HK-2 (cell line): ENCODE results near the gene AGBL2.
A peak's percentile ranks its signal among the peaks of the same experiment; 100 is the strongest.
"Not testable (repeated sequence)": the region's sequence is repeated elsewhere in the genome, so short reads cannot be mapped to it uniquely, and the experiment has no call there.

Experiments
- DNase-seq: peaks from one replicate; pipeline ENCODE4 v3.0.0-alpha.2; 2018; ENCODE audit not compliant: unreplicated experiment

Gene AGBL2

DNA sequence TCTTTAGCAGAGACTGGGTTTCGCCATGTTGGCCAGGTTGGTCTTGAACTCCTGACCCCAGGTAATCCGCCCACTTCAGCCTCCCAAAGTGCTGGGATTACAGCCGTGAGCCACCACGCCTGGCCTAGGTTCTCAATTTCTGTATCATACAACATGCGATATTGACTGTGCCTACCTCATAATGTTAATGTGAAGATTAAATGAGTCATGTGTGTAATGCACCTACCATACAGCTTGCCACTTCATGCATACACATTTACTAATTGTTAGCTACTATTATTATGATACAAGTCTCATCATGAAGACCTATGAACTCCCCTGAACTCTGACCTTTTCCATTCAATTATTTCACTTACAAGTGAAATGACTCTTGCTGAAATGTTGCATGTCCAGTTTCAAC is 25.7 kb downstream of the AGBL2 start:
- no peak for DNase-seq

DNA sequence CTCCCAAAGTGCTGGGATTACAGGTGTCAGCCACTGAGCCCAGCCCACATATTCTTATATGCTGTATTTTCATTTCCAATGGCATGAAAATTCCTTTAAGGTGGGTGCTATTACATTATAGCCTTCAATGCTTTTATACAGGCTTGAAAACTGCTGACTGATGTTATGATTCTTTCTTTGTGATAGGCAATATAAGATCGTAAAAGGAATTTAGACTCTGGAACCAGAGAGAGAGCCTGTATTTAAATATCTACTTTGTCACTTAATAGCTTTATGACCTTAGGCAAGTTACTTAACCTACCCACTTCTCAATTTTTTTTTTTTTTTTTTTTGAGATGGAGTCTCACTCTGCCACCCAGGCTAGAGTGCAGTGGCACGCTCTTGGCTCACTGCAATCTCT is 26.2 kb downstream of the AGBL2 start:
- DNase-seq, result no peak

DNA sequence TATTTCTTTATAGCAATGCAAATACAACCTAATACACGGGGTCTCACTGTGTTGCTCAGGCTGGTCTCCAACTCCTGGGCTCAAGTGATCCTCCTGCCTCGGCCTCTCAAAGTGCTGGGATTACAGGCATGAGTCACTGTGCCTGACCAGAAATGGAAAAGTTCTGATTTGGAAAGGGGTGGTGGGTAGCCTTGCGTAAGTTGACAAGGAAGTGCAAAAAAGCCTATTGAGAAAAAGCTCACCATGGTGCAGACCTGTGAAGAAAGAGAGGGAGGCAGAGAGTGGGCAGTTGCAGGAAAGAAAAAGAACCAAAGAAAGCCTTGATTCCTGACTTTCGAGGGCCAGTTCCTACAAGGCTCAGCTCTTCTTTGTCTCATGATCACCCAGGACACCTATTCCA is 27.1 kb downstream of the AGBL2 start:
- DNase-seq, result no peak

DNA sequence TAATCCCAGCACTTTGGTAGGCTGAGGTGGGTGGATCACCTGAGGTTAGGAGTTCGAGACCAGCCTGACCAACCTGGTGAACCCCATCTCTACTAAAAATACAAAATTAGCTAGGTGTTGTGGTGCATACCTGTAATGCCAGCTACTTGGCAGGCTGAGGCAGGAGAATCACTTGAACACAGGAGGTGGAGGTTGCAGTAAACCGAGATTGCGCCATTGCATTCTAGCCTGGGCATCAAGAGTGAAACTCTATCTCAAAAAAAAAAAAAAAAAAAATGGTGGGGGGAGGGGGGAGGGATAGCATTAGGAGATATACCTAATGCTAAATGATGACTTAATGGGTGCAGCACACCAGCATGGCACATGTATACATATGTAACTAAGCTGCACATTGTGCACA is 28.5 kb downstream of the AGBL2 start:
- not testable (repeated sequence) for DNase-seq

DNA sequence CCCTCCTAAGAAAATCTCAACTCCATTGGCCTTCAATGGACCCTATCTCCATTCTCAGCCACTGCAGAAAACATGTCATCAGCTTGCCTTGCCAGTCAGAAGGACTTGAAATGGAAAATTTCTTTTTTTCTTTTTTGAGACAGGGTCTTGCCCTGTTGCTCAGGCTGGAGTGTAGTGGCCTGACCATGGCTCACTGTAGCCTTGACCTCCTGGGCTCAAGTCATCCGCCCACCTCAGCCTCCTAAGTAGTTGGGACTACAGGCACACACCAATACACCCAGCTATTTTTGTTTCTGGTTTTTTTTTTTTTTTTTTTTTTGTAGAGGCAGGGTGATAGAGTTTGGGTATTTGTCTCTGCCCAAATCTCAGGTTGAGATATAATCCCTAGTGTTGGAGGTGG is 29.0 kb downstream of the AGBL2 start:
- no peak for DNase-seq

DNA sequence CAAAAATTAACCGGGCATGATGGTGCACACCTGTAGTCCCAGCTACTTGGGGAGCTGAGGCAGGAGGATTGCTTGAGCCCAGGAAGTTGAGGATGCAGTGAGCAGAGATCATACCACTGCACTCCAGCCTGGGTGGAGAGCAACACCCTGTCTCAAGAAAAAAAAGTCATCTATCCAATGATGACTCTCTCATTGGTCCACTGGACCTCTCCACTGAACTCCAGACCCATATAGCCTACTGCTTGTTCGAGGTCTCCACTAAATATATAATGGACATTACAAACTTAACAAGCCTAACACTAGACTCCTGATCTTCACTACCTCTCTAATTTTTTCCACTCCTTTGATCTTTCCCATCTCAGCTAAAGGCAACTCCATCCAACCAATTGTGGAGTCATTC is 39.3 kb downstream of the AGBL2 start:
- DNase-seq, result no peak

DNA sequence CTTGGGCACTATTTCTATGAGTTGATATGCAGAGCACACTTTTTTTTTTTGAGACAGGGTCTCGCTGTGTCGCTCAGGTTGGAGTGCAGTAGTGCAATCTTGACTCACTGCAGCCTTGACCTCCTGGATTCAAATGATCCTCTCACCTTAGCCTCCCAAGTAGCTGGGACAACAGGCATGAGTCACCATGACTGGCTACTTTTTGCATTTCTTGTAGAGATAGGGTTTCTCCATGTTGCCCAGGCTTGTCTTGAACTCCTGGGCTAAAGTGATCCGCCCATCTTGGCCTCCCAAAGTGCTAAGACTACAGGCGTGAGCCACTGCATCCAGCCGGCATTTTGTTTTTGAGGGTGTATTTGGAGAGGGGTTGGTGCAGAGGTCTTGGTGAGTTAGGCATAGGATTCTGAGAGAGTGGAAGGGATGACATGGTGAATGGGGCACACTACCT is 42.9 kb downstream of the AGBL2 start:
- DNase-seq, result no peak

DNA sequence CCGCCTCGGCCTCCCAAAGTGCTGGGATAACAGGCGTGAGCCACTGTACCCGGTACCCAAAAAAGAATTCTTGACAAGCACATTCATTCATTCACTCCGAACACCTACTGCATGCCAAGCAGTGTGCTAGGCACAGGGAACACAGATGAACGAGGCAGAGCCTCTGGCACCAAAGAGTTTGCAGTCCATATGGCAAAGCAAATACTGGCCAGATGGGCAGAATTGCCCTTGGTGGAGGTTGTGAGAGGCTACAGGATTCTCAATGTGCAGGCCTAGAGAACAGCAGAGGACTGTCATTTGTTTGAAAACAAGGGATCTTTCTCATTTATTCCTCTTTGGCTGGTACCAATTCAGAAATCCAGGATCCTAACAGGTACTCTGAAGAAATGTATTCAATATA is 45.3 kb downstream of the AGBL2 start:
- no peak for DNase-seq

DNA sequence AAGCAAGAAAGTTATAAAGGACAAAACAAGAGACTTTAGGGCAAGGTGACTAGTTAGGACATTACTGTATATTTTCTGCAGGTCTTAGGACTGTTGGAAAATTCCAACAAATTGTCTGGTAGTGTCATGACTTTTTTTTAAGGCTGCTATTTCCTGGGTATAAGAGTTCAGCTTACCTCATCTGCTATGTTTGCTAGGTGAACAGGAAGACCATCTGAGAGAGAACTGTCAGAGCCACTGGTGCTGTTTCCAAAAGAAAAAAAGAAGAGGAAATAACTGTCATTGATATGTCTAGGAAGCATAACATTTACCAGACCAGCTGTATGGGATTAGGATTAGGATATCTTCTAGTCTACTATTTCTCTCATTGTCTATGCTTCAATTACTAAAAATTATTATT is 46.5 kb downstream of the AGBL2 start:
- no peak for DNase-seq

DNA sequence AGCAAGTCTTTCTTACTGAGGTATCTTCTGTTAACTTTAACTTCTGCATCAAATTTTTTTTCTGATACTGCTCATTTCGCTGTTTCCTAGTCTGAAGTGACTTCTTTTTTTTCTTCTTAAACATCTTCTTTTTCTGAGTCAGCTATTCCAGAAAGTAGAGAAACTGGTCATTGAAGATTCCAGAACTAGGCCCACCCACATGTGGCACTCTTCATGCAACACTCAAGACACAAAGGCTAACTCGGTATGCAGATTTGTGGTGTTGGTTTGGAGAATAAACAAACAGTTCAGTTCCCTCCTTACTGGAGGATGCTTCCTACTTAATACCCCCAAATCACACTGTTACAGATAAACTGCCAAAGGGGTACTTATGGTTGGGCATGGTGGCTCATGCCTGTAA is 47.6 kb downstream of the AGBL2 start:
- no peak for DNase-seq

DNA sequence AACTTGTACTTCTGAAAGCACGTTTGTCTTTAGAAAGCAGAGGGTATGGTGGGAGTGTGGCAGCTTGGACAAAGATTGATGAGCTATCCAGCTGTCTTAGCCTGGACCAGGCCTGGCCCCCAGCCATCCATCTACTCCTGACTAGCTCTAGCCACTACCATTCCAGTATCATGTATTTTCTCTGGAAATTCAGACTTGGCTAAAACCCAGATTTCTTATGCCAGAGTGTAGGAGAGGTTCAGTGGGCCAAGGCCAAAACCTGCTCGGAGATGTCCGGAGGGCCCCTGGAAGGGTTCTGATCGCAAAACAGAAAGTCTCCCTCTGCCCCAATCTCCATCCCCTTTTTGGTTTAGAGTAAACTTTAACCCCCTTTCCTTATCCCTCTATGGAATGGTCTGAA is 48.0 kb downstream of the AGBL2 start:
- no peak for DNase-seq

DNA sequence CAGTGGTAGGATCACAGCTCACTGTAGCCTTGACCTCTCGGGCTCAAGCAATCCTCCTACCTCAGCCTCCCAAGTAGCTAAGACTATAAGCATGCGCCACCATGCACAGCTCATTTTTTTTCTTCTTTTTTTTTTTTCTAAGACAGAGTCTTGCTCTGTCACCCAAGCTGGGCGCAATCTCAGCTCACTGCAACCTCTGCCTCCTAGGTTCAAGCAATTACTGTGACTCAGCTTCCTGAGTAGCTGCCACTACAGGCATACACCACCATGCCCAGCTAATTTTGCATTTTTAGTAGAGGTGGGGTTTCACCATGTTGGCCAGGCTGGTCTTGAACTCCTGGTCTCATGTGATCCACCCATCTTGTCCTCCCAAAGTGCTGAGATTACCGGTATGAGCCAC is 50.2 kb downstream of the AGBL2 start:
- not testable (repeated sequence) for DNase-seq

DNA sequence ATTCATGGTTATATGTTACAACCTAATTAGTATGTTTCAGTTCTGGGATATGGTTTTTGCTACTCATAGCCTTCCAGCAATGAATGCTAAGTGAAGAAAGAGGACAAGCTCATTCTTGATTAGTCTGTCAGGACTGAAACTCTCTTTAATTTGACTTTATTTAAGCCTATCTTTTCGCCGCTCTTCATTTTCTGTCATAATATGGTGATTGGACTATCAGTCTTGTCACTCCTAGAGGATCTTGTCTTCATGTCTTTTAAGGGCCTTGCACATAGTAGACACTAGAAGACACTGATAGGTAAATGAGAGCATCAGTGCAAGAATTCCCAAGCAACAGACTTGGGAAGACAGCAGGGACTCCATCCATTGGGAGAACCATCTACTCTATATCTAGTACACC is 53.9 kb downstream of the AGBL2 start:
- DNase-seq, result no peak

DNA sequence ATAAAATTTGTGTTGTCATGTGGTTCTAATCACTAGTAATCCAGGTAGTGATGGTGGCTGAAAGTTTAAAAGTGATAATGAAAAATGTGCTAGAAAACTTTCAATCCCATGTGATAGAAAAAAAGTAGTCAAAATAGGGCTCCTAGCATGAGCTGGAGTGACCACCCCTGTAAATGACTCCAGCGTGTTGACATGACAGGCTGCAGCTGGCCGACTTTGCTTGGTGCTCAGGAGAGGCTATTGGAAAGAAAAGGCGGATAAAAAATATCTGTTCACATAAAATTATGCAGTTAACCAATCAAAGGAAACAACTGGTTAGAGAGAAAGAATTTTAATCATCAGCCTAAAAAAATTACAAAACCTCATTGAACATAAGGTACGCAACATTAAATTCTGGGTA is 55.9 kb downstream of the AGBL2 start:
- no peak for DNase-seq

DNA sequence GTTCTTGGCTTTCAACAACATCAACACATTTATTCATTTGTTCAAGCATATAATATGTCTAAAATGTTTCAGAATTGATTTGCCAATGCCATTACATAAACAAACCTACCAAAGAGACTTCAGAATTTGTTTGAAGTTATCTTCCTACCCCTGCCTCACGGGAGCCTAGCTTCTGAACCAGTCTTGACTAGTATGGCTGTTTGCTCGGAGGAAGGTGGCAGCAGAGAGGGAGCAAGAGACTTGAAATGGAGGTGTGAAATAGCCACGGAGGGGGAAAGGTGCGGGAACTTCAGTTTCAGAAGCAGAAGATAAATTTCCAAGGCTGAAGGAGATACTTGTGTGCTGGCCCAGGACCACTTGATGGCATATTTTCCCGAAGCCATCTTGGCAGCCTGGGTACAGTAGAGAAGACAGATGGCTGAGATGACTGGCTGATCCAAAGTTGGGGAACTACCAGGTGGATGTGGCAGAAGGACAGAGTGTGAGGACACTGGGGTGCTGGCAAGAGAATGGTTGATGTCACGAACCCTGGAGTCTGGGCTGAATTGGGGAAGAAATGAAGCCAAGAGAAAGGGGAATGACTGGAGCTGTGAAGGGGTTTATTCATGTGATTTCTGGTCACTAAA is 58.8 kb downstream of the AGBL2 start:
- no peak for DNase-seq

DNA sequence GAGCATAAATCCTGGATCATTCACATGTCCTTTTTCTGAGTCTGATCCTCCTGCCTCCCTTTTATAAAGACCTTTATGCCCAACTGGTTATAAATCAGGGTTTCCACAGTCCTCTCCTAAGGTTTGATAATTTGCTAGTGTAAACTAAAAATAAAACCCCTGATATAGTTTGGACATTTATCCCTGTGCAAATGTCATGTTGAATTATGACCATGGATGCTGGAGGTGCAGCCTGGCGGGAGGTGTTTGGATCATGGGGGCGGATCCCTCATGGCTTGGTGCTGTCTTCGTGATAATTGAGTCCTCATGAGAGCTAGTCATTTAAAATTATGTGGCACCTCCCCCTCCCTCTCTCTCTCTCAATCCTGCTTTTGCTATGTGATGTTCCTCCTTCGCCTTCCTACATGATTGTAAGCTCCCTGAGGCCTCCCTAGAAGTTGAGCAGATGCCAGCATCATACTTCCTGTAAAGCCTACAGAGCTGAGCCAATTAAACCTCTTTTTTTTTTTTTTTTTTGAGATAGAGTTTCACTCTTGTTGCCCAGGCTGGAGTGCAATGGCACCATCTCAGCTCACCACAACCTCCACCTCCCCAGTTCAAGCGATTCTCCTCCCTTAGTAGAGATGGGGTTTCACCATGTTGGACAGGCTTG is 63.2 kb downstream of the AGBL2 start:
- DNase-seq, result no peak

DNA sequence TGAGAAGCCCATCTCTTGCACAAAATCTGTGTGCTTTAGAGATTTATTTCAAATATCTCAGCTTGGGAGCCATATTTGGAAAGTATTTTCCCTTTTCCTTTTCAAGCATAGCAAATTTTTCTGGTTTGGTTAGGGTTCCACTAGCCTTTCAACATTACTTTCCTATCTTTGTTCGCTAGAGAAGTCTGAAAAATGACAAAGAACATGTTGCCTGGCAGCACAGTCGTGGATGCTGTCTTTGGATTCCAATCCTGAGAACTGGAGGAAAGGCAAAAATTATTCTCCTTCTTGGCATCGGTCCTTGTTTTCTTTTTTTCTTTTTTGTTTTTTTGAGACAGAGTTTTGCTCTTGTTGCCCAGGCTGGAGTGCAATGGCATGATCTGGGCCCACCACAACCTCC is 65.9 kb downstream of the AGBL2 start:
- DNase-seq, result no peak

DNA sequence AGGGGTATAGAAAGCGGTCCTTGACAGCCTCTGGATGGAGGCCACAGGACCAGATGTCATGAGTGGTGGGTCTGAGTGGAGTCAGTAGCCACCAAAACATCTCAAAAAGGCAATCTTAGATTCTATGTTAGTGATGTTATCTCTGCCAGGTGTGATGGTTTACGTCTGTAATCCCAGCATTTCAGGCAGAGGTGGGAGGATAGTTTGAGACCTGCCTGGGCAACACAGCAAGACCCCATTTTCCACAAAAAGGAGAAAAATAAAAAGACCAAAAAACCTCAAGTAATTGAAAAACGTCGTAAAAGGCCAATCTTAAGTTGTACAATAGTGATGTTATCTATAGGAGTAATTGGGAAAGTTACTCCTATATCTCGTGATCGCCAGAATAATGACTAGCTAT is 69.2 kb downstream of the AGBL2 start:
- DNase-seq, result no peak

DNA sequence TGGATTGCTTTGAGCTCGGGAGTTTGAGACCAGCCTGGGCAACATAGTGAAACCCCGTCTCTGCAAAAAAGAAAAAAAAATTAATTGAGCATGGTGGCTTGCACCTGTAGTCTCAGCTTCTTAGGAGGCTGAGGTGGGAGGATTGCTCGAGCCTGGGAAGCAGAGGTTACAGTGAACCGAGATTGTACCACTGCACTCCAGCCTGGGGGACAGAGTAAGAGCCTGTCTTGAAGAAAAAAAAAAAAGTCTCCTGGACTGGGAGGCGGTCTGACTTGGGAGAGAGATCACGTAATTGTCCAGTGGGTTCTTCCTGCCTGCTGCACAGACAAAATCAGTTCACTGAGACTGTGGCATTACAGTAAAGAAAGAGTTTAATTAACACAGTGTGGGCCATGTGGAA is 69.7 kb downstream of the AGBL2 start:
- no peak for DNase-seq

DNA sequence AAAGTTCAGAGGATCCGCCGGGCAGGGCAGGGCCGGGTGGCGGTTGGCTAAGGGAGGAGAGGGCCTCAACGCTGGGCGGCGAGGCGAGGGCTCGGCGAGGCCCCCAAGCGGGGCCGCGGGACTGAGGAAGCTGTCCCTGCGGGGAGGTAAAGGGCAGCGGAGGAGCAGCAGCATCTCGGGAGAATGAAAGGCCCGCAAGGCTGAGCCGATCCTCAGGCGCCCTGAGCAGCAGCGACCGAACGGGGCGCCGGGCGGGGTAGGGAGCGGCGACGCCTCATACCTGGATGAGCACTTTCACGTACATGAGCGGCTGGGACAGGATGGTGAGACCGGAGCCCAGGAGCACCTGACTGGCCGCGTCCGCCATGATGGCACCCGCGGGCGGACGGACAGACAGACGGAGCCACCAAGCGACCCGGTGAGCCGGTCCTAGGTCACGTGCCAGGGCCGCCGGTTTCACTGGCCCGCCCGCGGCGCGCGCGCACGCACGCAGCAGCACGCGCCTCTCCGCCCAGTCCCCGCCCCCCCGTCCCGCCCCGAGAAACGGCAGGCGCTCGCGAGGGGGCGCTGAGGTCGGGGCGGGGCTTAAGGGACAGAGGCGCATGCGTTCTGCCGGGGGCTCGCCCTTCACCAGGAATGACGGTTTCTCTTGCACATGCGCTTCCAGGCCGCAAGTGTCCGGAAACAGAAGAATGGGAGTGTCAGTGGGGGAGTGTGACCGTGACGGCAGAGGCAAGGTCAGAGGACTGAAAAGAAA is 72.9 kb downstream of the AGBL2 start, which contains the start of gene MTCH2:
TSS of gene MTCH2 (minus strand) at position 461 of the 757 bp plus-strand sequence. CDS start at position 367, 94 bp downstream.
- DNase-seq, result peak; percentile 90

DNA sequence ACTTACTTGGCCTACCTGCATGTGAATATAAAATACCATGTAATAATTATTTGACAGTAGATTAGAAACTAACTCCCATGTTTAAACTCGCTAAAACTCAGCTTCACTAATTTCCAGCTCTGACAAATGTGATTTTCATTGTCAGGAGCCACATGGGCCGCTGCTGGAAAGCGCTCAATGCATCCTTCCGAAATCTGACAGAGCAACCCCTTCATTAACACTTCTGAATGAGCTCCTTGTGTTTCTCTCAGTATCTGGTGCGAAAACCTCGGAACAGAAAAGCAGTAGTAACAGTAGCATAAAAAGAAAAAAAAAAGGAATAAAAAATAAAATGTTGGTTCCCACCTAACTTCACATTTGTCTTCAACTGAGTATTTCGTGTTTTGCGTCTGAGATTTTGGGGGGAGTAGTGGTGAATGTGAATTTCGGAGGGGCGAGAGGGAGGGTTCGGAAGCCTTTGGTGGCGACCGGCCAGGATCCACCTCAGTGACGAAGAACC is 73.5 kb downstream of the AGBL2 start:
- no peak for DNase-seq

DNA sequence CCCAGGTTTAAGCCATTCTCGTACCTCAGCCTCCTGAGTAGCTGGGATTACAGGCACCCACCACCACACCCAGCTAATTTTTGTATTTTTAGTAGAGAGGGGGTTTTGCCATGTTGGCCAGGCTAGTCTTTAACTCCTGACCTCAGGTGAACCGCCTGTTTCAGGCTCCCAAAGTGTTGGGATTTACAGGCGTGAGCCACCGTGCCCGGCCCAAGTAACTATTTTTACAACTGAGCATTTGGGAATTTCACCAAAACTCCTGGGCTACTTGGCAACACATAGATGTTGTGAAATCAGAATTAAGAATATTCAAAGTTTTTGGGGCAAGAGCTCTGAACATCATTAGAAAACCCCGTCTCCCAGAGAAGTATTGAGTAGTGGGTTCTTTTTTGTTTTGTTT is 74.7 kb downstream of the AGBL2 start:
- not testable (repeated sequence) for DNase-seq

DNA sequence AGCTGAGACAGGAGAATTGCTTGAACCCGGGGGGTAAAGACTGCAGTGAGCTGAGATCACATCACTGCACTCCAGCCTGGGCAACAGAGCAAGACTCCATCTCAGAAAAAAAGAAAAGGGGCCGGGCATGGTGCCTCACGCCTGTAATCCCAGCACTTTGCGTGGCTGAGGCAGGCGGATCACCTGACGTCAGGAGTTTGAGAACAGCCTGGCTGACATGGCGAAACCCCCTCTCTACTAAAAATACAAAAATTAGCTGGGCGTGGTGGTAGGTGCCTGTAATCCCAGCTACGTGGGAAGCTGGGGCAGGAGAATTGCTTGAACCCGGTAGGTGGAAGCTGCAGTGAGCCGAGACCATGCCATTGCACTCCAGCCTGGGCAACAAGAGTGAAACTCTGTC is 78.8 kb downstream of the AGBL2 start:
- not testable (repeated sequence) for DNase-seq
